Activated gamma-delta T cell (primary cell): ENCODE measurements around the gene KIF25.

Experiments used
- DNase-seq: peaks from one replicate; lab custom pipeline; 2025; lab: John Stamatoyannopoulos, UW

Gene KIF25

DNA sequence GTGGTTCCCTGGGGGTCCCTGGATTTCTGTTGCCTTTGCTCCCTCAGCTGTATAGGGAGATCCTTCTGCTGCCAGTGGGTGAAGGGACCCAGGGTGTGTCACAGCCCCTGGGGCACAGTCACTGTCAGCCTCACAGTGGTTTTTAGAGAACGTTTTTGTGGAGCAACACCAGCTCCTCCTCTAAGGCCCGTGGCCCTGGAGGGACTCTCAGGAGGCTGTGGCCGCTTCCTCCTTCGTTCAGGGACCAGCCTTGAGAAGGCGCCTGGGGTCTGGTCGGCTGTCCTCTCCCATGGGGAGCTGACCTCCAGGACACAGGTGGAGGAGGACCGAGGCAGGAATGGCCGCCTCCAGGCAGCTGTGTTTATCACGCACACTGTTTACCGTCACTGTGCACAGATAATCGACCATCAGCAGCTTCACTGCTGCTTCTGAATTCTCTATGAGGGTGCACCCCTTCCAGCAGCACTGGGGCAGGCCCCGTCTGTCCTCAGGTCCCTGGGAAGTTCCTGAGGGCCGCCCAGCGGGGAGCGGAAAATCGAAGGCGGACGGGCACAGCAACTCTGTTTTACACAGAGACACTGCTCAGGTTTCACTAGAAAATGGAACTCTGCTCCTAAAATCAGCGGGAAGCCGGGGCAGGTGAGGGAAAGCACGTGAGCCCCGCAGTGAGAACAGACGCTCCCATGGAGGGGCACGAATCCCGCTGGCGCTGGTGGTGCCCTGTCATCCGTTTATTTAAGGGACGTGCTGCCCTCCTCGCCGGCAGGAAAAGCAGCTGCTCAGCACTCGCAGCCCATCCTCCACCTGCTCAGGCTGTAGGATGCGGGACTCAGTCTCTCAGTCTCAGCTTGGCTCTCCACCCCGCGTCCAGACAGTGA lies 92.0 kb downstream of the KIF25 start:
- no peak for DNase-seq

DNA sequence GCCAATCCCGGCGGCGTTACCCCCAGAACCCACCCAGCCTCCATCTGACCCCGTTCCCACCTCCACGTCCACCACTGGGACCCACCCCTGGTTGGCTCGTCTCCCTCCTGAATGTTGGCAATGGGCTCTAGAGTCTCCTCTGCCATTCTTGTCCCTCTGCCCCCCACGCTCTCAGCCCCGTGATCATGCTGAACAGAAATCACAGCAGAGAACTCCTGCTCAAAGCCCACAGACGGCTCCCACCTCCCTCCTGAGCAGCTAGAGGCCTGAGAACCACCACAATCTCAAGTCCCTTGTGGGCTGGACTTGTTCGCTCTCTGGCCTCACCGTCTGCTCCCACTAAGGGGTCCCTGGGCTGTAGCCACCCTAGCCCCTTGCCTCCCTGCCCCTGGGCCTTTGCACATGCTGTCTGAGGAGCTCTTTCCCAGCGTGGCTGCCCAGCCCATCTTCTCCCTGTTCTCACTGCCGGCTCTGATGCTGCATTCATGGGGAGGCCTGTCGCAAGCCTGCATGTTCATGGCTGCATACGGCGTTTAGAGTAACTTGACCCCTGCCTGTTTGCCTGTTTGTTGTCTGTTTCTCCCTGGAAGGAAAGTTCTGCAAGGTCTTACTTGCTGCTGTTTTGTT lies 92.7 kb downstream of the KIF25 start:
- DNase-seq: no peak

DNA sequence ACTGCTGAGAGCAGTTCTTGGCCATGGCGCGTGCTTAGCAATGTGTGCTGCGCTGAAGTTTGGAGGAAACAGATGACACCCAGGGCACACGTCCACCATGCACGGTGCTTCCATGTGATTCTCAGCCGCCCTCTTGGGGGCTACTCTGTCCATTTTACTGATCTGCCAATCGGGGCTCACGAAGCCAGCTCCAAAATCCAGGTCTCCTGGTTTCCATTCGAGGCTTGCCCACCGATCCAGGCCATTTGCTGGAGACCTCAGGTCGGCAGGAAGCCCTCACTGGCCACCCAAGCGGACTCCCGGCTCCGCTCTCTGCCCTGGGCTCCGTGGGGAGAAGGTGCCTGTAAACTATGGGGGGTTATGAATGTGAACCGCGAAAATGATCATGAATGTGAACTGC lies 93.2 kb downstream of the KIF25 start:
- no peak for DNase-seq

GRCh38 chr6:168091381-168092264 lies 94.2 kb downstream of the KIF25 start:
- DNase-seq: no peak

GRCh38 chr6:168092541-168092940 lies 95.1 kb downstream of the KIF25 start:
- no peak for DNase-seq

- DNase-seq: no peak
These were observed 95.6 kb downstream of the KIF25 start for GRCh38 chr6:168093071-168093505.

- no peak for DNase-seq
These were observed 96.2 kb downstream of the KIF25 start for GRCh38 chr6:168093634-168094033.
